Tongue (tissue), 2 donors: Measurements from ENCODE around the gene HIC1. TPM values are rescaled to one million over a fixed set of nuclear protein-coding genes. Genes with fewer than 3 reads are reported as not detected.

ENCODE experiments used
- DNase-seq: peaks from one replicate; pipeline ENCODE4 v3.0.0-alpha.2; 2015
- total RNA-seq: library from RNA; depleted of rRNA; stranded (reverse); fragments of >200 nt; gene quantifications from one replicate; pipeline ENCODE4 v1.2.3, GENCODE V29; 2014

HIC1 gene
- total RNA-seq, 1 donor from 2014 or later = 56.1 TPM

DNA sequence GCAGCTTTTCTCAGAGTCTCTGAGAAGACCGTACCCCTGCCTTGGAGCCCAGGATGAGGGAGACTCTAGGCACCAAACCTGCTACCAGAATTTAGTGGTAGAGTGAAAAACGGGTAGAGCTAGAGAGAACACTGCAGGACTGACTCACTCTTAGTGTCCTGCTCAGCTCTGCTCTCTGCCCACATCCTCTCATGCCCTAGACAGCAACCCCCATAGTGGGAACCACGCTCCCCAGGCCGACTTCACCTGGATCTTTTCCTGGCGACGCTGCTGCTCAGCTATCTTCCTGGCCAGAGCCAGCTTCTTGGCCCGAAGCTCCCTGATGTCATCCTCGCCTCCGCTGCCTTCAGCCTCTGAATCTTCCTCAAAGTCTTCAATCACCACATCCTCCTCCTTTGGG, 26.7 kb downstream of the HIC1 start:
- no peak for DNase-seq

GRCh38 chr17:2082003-2082781, 27.3 kb downstream of the HIC1 start:
- no peak for DNase-seq

- DNase-seq = no peak
Measured at GRCh38 chr17:2083613-2084035, 28.7 kb downstream of the HIC1 start.

DNA sequence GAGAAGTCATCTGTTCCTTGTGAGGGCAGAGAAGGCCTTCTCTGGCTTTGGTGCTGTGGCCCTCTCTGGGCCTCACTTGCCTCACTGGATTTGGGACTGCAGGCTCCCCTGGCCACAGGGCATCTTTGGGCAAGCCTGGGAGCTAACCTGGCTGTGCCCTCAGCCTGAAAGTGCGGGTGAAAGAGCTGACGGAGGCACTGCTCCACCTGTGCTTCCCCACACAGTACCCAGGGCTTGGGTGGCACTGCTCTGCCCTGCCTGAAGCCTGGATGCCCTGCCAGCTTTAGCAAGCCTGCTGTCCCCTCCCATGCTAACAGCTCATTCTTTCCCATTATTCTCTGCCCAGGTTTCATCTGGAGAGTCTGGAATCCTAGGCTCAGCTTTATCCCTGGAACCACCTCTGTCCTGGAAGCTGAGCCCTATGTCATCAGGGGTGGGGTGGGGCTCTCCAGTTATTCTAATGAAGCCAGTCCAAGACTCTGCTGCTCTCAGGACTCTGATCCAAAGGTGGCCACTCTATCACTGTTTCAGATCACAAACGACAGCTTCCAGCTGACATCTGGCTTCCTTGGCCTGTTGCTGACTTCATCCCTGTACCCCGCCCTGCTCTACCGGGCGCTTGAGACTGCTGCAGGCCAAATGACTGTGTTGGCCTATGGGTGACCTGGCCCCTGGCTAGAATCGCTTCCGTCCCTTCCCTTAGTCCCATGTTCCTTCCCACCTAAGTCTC, 29.3 kb downstream of the HIC1 start:
- DNase-seq = no peak

DNA sequence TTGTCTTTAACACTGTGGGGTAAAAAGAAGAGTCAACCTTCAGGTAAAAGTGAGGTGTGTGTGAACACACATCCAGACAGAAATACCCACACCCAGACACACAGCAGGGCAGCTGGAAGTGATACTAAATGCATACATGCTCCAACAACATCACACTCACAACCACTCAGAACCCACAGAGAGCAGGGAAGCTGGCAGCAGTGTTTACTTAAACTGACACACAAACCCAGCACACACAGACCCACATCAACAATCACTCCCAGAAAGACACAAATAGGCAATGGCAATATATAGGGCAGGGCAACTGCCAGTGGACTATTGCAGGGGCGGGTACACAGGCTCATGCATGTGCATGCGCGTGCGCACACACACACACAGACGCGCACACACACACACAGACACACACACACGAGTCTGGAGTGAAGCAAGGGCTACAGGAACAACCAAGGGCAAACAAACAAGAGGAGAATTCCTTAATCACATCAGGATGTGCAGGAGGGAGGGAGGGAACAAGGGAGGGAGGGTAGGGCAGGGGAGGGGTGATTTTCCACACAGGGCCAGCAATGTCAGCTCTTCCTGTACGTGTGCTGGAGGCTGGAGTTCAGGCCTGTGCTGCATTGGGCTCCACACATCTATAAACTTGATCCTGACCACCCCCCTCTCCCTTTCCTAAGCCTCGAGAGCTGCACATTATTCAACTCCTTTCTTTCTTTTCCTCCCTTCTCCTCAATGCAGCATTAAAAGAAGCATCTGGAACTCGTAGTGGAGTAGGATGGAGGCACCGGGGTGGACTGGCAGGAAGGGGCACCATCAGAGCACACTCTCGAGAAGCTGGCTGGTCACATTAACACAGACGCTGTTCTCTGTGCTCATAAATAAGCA, 30.1 kb downstream of the HIC1 start:
- DNase-seq = peak; percentile 78

GRCh38 chr17:2085648-2085949, 30.7 kb downstream of the HIC1 start:
- peak; percentile 69 for DNase-seq

DNA sequence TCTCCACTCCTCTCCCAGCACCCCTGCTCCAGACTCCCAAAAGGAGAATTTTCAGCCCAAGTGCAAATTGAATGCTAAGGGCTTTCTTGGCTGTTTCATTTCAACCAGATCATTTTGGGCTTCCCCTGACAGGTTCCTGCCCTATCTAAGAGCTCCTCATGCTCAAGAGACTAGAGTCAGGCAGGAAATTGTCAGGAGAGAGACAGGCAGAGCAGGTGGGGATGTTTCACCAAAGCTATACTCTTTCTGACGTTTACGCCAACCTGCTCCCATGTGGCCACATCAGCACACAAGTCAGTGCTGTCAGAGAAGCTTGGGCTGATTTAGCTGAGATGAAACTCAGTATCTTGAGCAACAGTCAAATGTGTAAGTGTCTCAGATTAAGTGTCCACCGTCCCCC, 31.4 kb downstream of the HIC1 start:
- no peak for DNase-seq

GRCh38 chr17:2087597-2088211, 32.8 kb downstream of the HIC1 start:
- DNase-seq = no peak

DNA sequence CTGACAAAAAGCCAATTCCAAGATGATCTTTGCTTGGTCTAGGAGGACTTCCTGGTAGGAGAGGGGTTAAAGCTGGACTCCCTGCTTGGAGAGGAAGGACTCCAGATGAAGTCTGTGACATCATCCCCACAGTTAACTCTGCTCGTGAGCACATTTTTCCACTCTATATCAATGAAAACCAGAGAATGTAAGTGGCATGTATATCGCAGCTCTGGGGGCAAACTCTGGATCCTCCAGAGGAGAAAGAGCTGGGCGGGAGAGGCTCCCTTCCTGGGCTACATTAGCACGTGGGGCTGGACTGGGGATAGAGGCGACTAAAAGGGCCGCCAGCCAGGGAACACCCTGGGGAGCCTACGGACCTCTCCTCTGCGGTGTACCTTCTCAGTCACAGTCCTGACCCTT, 34.1 kb downstream of the HIC1 start:
- DNase-seq = peak; percentile 70

DNA sequence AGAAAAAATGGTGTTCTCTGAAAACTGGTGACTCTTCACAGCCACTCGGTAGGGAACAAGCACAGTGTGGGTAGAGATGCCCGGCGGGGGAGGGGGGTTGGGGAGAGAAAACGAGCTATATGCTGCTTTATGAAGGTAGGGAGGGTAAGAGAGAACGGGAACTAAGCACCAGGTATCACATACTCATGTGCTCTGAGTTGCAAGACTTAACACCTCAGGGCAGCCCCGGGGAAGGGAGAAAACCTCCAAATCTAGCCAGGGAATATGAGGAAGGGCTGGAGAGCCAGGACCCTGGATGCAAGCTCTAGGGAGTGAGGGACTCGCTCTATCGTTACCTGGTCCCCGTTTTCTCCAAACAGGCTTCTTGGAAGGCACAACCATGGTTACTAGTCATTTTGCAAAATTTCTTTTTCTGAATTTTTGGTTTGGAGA, 35.3 kb downstream of the HIC1 start:
- DNase-seq = no peak

DNA sequence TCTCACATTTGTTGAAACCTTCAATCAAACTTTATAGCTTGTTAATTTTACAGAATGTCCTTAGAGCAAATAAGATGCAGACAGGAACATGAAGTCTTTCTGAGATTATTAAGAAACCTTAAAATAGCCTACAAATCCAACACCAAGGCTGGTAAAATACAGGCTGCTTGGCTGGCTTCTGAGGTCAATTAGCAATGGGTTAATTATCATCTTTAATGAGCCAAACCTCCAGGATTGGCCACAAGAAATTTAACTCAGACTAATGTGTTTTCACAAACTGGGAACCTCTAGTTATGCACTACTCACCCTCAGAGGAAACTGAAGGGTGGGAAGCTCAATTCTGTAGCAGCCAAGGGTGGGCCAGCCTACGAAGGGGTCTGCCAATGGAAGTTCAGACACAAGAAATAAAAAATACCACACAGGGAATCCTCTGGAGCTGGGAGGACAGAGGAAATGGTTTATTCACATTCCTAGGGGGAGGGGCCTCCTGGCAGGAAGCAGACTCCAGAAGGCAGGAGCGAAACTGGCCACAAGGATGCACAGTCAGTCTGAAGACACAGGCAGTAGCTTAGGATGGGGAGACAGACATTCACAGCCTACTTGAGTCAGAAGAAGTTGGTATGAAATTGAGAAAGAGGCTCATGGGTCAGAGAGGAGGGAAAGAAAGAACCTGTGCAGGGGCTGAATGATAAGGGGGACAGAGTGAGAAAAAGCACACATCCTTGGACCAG, 36.1 kb downstream of the HIC1 start:
- peak; percentile 80 for DNase-seq

GRCh38 chr17:2092253-2092652, 37.4 kb downstream of the HIC1 start:
- DNase-seq = no peak

- DNase-seq = no peak
Measured at GRCh38 chr17:2093349-2093748, 38.4 kb downstream of the HIC1 start.

- DNase-seq = peak; percentile 64
Measured at GRCh38 chr17:2094891-2095535, 40.1 kb downstream of the HIC1 start.

DNA sequence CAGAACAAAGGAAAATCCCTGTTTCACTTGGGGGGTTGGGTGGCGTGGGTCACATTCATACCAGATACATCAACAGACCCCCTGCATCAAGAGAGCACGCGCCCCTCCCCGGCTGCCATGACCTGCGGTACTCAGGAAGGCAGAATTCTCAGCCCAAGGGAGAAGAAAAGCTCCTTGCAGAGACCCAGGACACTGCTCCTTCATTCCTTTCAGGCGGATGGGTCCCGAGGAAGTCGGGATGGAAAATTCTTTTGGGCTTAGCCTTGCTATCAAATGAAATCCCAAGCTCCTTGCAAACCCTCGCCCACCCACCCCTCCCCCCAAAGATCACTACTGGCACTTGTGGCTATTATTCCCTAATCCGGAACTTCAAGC, 40.6 kb downstream of the HIC1 start:
- DNase-seq = no peak

DNA sequence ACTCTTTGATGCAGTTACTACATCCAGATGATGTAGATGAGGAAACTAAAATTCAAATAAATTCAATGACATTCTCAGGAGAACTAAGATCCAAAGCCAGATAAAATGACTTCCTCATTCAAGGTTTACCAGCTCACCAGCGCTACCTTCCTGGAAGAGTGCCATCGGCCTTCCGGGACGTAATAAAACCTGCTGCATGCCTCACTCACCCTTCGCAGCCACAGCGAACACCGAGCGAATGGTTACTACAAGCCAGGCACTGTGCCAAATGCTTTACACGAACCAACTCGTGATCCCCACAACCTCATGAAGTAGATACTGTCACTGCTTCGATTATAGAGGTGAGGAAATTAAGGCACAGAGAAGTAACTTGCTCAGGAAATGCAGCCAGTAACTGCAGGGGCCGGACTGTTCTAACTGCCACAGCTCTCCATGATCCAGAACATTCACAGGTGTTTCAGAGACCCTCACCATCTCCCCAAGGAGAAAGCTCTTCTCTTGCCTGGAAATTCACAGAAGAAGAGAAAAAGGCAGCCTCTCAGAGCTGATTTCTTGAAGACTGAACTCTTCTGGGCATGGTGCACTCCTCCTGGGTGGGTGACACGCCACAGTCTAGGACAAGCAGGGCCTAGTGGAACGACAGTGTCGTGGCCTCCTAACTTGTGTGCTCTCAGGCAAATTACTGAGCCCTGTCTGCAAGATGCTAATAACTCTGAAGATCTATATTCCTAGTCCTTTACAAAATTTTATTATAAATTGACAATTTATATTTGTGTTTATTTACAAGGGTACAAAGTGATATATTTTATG, 46.8 kb downstream of the HIC1 start:
- DNase-seq = no peak

GRCh38 chr17:2102931-2103809, 48.3 kb downstream of the HIC1 start:
- DNase-seq = peak; percentile 77

DNA sequence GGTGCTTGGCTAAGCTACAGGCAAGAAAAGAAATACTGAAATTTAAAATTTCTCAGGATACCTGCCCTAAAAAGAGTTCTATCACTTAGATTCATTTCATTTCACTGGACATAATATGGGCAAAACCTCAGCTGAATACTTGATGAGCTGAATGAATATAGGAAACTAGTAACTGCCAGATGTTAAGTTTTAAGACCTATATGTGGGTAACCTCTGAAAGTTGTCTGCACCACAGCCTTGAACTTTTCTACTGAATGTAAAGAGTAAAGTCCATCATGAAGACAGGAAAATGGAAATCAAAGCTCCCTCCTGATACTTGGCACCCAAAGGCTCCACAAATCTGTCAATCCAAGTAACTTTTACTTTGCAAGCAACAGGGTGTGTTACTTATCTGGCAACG, 50.8 kb downstream of the HIC1 start:
- DNase-seq = no peak

DNA sequence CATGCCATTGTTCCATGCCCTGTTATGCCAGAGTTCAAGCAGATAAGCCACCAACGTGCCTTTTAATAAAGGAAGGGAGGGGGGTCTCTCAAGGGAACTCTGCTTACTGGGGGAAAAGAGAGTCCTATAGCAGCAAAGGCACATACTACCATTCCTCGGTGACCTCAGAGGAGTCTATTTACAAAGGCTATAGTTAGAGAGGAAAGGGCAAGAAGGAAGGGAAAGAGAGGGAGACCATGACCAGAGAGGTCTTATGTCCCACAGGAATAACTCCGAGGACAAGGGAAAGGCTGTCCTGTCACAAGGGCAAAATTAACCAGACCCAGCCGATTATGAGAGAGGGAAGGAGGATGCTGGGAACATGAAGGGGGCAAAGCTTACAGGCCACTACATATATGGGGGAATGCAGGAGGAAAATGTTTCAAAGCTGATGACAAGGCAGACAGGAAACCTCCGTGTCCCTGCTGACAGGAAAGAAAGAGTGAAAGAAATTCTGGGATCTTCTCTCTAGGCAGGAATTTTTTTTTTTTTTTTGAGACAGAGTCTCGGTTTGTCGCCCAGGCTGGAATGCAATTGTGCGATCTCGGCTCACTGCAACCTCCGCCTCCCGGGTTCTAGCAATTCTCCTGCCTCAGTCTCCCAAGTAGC, 51.5 kb downstream of the HIC1 start:
- DNase-seq = no peak
